T-helper 9 cell (primary cell): ENCODE results near the gene CIB4.

Experiments
- DNase-seq: peaks from one replicate; pipeline ENCODE4 v3.0.0-alpha.2; 2020

Gene CIB4

DNA sequence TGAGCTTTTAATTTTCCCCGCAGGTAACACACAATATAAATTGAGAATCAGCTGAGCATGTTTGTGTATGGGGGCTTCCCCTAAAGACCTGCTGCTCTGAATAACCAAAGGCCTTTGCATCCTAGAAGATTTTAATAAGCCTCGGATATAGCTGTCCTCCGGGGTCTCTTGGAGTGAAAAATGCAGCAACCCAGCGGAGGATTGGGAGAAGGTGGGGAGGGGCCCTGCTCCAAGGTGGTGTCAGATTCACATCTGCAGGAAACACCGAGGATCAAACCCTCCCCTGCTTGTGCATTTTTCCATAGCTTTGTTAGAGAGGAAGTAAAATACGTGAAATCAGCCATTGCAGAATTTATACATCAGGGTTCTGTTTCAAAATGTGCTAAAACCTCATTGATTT lies 100.2 kb downstream of the CIB4 start:
- DNase-seq, result no peak

DNA sequence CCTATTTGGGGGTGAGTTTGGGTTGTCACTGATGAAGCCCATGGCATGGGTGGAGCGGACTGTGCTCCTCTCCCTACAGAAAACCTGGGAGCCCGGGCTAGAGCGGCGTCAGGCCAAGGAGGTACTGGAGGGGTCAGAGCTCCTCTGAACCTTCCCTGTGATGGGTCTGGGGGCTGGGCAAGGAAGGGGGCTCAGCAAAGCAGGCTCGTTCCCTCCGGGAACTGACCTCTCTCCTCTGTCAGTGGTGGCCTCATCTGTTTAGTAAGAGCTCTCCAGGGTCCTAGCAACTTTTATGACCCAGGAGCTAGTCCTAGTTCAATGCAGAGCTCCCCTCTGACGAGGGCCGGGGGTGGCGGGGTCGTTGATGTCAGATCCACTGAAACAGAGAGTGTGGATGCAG lies 100.9 kb downstream of the CIB4 start:
- no peak for DNase-seq

DNA sequence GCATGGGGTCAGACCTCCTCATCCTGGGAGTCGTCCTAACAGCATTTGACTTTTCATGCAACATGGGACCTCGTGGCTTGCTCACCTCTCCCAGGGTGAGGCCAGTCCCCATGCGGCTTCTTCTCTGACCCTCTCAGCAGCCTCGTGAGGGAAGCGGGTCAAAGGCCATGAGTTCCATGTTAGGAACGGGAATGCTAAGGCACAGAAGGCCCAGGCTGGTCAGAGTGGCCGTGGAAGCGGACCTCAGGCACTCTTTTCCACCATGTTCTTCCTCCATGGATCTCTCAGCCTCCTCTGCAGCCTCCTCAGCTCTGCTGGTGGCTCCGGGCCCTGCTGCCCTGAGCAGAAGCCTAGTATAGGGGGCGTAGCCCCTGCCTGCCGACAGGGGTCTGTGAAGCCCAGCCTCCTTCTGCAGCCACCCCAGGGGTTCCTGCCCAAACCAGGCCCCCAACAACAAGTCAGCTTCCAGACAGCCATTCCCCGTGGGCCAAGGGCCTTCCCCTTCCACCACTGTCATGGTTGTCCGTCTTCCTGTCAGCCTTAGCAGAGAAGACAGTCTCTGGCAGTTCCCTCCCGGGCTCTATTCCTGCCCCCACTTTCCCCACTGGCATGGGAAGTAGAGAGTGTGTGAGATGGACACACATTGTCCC lies 103.2 kb downstream of the CIB4 start:
- DNase-seq, result no peak

DNA sequence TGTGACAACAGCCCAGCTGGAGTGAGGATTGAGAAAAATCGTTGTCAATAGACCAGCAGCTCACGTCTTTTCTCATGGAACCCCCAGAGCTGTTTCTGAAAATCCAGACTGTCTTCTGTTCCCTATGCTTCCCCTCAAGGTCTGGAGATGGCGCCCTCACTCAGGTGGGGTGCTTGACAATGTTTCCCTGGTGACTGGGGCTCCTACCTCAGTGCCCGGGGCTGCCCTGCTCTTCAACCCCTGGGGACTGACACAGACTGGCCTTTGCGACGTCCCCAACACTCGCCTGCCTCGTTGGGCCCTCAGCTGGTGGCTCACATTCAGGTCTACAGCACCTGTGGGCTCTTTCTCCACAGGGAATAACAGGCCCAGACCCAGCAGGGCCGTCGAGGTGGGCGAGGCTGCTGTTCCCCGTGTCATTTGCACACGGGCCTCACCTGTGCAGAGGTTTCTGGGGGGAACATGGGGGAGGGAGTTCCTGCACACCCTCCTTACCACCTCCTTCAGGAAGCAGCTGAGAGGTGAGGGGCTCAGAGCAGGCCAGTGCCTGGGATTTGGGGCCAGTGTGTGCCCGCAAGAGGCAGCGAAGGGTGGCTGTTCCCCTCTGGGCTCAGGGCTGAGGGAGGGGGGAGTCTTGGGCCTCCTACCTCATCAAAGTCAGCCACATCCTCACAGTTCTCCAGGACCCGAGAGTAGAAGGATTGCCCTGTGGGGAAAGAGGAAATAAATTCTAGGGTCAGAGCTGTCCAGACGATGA lies 103.9 kb downstream of the CIB4 start:
- no peak for DNase-seq

DNA sequence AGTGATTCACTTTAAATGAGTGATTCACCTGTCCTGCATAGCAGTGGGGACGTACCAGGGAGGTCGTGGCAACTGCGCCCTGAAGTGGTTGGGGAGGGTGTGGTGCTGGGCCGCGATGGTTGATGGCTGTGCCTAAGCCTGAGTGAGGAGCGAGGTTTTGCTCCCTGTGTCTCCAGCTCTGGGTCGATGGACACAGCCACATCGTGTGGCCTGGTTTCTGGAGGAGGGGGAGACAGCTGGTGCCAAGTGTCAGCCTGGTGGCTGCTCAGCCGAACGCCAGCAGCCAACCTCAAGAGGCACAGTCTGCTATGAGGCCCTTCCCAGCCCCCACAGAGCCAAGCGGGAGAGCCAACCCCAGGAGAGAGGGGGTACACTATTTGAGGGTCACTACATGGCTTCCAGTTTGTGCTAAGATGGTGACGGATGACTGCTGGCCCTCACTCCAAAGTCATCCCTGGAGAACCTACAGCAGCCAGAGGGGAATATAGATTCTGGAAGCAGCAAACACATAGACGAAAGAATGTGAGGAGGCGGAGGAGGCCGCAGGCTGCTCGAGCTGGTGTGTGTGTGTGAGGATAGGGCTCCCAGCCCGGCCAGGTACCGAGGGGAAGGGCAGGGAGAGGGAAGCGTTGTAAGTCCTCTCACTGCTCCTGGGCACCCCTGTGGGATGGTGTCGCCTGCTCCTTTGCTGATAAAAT lies 104.6 kb downstream of the CIB4 start:
- DNase-seq, result no peak

GRCh38 chr2:26535663-26536275 lies 105.4 kb downstream of the CIB4 start:
- DNase-seq, result no peak

- no peak for DNase-seq
Observed at GRCh38 chr2:26534865-26535662, 106.1 kb downstream of the CIB4 start.

DNA sequence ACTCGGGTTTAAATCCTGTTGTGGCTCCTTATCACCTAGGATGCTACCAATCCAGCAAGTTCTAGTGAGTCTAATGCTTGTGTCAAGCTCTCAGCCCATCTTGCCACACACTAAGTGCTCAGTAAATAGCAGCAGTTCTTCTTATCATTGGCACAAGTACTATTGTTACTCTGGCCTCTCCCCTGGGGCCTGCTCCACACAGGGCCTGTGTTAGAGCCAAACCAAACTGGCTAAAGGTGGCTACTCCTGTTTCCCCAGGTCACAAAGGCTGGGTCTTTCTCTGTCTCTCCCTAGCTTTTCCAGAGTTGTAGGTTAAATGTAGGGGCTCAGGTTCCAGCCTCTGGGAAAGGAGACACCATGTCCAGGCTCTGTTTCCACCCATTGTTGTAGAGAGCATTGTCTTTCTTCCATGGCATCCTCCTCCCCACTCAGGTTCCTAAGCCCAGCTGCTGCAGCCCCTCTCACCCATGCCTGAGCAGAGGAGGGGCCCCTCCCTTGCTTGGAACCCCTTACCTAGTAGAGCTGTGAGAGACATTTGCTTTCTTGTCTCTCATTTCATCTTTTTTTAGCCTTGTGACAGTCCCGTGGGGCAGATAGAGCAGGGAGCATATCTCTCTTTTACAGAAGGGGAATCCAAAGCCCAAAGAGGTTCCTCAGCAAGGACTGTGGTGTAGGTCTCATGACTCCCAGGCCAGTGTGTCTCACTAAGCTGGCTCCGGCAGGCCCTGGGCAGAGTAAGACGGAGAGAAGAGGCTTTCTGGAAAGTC lies 106.9 kb downstream of the CIB4 start:
- no peak for DNase-seq

GRCh38 chr2:26533661-26534060 lies 107.5 kb downstream of the CIB4 start:
- DNase-seq, result no peak

- DNase-seq, result no peak
Observed at GRCh38 chr2:26532301-26533250, 108.6 kb downstream of the CIB4 start.
